Measurements from ENCODE around the gene GAPDHS. TPM values are rescaled to one million over a fixed set of nuclear protein-coding genes. Genes with fewer than 3 reads are reported as not detected.

GAPDHS gene
- total and polyA plus RNA-seq, 11 donors = not detected

DNA sequence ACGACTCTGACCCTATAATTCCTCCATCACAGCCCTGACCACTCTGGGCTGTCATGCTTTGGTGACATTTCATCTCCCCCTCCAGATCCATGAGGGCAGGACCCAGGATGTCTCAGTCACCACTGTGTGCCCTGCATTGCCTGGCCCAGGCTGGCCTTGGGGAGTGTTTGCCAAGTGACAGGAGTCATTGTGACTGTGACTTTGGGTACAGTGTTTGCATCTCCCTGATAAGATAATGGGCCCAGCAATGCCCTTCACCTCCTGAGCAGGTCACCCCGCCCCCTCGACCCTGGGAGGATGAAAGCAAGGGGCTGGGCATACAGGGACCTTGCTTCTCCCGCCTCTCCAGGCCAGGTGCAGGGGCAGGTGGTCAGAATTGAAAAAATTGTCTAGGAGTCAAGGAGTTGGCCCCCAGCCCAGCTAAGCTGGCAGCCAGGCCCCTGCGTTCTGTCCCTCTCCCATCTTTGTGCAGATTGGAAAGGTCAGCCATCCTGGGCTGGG is 36.1 kb downstream of the GAPDHS start:
- H3K27me3 ChIP-seq = peaks cover 0 to 7% (median 0%) of the 10 kb centered on the region in 9 donors
- no peaks in the 10 kb centered on the region for H3K4me1 ChIP-seq
- H3K9me3 ChIP-seq = no peaks in the 10 kb centered on the region
- DNase-seq = no peak
- no peaks in the 10 kb centered on the region for H3K36me3 ChIP-seq
- TF ChIP-seq, protein P1, sequence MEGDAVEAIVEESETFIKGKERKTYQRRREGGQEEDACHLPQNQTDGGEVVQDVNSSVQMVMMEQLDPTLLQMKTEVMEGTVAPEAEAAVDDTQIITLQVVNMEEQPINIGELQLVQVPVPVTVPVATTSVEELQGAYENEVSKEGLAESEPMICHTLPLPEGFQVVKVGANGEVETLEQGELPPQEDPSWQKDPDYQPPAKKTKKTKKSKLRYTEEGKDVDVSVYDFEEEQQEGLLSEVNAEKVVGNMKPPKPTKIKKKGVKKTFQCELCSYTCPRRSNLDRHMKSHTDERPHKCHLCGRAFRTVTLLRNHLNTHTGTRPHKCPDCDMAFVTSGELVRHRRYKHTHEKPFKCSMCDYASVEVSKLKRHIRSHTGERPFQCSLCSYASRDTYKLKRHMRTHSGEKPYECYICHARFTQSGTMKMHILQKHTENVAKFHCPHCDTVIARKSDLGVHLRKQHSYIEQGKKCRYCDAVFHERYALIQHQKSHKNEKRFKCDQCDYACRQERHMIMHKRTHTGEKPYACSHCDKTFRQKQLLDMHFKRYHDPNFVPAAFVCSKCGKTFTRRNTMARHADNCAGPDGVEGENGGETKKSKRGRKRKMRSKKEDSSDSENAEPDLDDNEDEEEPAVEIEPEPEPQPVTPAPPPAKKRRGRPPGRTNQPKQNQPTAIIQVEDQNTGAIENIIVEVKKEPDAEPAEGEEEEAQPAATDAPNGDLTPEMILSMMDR (IDR thresholded peaks at IDR 0.05) = no peak
- TF ChIP-seq POLR2A (IDR thresholded peaks at IDR 0.05) = no peak
- no peak overlapping the region for H3K4me3 ChIP-seq
- intact Hi-C loops (cut with DNase I) = no loop called here
- no peak for ATAC-seq
- H3K27ac ChIP-seq = no peak overlapping the region
- WGBS, 4 donors = 57 to 64% (median 63%) methylated on average over 5 of the region's 5 CpGs

DNA sequence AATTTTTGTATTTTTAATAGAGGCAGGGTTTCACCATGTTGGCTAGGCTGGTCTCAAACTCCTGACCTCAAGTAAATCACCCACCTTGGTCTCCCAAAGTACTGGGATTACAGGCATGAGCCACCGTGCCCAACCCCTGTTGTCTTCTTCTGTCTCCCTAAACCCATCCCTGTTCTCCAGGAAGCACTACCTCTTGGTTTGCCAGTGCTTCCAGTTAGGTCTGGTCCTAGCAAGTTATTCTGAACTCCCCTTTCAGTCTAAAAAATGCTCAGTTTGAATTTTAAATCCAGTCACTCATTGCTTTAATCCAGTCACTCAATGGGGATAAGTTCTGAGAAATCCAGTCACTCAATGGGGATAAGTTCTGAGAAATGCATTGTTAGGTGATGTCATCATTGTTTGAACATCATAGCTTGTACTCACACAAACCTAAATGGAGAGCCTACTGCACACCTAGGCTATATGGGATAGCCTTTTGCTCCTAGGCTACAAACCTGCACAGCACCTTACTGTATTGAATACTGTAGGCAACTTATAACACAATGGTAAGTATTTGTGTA is 38.2 kb downstream of the GAPDHS start:
- Histone ChIP-seq H3K4me3 (no peak overlapping the region), H3K9me3 (peaks cover 0 to 18% (median 10%) of the 10 kb centered on the region in 12 donors), H3K4me1 (no peaks in the 10 kb centered on the region), H3K27ac (no peak overlapping the region), H3K36me3 (no peaks in the 10 kb centered on the region), H3K27me3 (peaks cover 0 to 4% (median 0%) of the 10 kb centered on the region in 9 donors)
- intact Hi-C loops (cut with DNase I) = no loop called here
- TF ChIP-seq, protein P1 (IDR thresholded peaks at IDR 0.05) = no peak
- no peak for TF ChIP-seq POLR2A (IDR thresholded peaks at IDR 0.05)
- ATAC-seq (no peak), DNase-seq (no peak)
- WGBS, 4 donors = 86 to 100% (median 92%) methylated on average over 1 of the region's 1 CpG

DNA sequence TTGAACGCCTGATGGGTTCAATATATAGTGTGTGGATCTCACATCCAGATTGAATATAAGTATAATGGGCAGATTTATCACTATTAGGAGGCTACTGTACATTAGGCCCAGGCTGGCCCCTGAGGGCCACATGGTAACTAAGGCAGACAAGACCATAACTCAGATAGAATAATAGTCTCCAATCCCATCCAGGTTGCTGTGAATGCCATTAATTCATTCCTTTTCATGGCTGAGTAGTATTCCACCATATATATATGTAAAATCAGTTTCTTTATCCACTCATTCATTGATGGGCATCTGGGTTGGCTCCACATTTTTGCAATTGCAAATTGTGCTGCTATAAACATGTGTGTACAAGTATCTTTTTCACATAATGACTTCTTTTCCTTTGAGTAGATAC is 44.7 kb downstream of the GAPDHS start:
- intact Hi-C loops (cut with DNase I) = no loop called here
- ATAC-seq (no peak), DNase-seq (no peak)
- no peak overlapping the region for H3K27ac ChIP-seq
- 68 to 74% (median 72%) methylated on average over 1 of the region's 1 CpG for WGBS, 4 donors
- no peaks in the 10 kb centered on the region for H3K4me1 ChIP-seq
- peaks cover 0 to 29% (median 0%) of the 10 kb centered on the region in 9 donors for H3K27me3 ChIP-seq
- no peaks in the 10 kb centered on the region for H3K36me3 ChIP-seq
- H3K4me3 ChIP-seq = no peak overlapping the region
- peaks cover 0 to 22% (median 11%) of the 10 kb centered on the region in 12 donors for H3K9me3 ChIP-seq
- TF ChIP-seq, protein P1 (IDR thresholded peaks at IDR 0.05) = no peak
- no peak for TF ChIP-seq POLR2A (IDR thresholded peaks at IDR 0.05)

DNA sequence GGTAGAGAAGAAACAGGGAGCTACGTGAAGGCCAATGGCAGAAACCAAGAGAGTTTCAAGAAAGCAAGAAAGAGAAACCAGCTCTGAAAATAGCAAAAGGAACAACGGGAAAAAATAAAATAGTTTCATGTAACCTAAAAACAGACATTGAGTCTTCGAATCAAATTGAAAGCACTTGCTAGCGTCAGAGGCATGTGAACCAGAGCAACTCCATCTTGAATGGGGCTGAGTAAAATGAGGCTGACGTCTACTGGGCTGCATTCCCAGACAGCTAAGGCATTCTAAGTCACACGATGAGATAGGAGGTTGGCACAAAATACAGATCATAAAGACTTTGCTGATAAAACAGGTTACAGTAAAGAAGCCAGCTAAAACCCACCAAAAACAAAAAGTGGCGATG is 45.5 kb downstream of the GAPDHS start:
- 59 to 71% (median 62%) methylated on average over 7 of the region's 7 CpGs for WGBS, 4 donors
- Histone ChIP-seq H3K4me3 (no peak overlapping the region), H3K9me3 (peaks cover 0 to 22% (median 11%) of the 10 kb centered on the region in 12 donors), H3K4me1 (no peaks in the 10 kb centered on the region), H3K27ac (no peak overlapping the region), H3K27me3 (peaks cover 0 to 35% (median 0%) of the 10 kb centered on the region in 9 donors), H3K36me3 (no peaks in the 10 kb centered on the region)
- no peak for ATAC-seq
- intact Hi-C loops (cut with DNase I) = no loop called here
- TF ChIP-seq, protein P1 (IDR thresholded peaks at IDR 0.05) = no peak
- TF ChIP-seq POLR2A (IDR thresholded peaks at IDR 0.05) = no peak
- DNase-seq = no peak
